ENCODE results near the gene ARHGEF6.

ARHGEF6 gene

DNA sequence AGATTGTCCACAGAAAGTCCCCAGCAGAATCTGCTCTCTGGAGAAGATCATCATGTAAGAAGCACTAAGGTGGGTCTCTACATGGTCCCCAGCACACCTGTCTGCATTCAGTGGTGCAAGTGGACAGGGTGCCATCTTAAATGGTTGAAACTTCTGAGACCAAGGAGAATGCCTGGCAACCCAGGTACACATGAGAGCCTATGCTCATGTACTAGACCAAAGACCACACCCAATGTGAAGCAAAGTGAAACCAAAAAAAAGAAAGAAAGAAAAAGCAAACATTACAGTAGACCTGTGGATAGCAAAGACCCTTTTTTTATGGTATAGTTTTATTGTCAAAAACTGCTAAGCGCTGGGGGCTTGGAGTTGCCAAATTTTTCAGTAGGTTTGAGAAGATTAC, 117.8 kb downstream of the ARHGEF6 start:
- Histone ChIP-seq H2BK5ac (ENCODE audit: low read depth, low read length, poor library complexity, severe bottlenecking) (no peak overlapping the region), H3K14ac (ENCODE audit: low read length in 2 of 2) (no peak overlapping the region), H3K18ac (ENCODE audit: low read depth in 1 of 2, low read length in 2 of 2) (no peak overlapping the region), H3K4ac (ENCODE audit: low read depth in 1 of 2, low read length in 2 of 2) (no peak overlapping the region), H2BK12ac (ENCODE audit: low read length in 2 of 2) (no peak overlapping the region), H4K8ac (ENCODE audit: low read length) (no peak overlapping the region), H3K4me2 (ENCODE audit: low read length, poor library complexity, severe bottlenecking) (no peak overlapping the region), H2BK120ac (ENCODE audit: low read depth, low read length) (no peak overlapping the region), H4K91ac (ENCODE audit: low read length) (no peak overlapping the region), H3K27me3 (ENCODE audit: control insufficient read depth in 1 of 2, insufficient read depth in 1 of 2, low read length in 2 of 2) (peaks cover 0 to 11% of the 10 kb centered on the region in 2 experiments), H2AFZ (ENCODE audit: low read depth, low read length) (no peak overlapping the region), H2AK5ac (ENCODE audit: low read length, severe bottlenecking) (no peak overlapping the region), H3K4me3 (ENCODE audit: insufficient read depth in 1 of 2, low read depth in 1 of 2, low read length in 2 of 2) (no peak overlapping the region), H3K36me3 (ENCODE audit: control insufficient read depth in 1 of 2, insufficient read depth in 2 of 2, low read depth in 1 of 2, low read length in 2 of 2) (peaks cover 0 to 21% of the 10 kb centered on the region in 2 experiments), H3K9me3 (ENCODE audit: control insufficient read depth, low read length) (peaks cover 19% of the 10 kb centered on the region), H3K9ac (ENCODE audit: low read length) (no peak overlapping the region), H3K27ac (ENCODE audit: low read length, poor library complexity, severe bottlenecking) (no peak overlapping the region), H2BK15ac (ENCODE audit: low read depth, poor library complexity, severe bottlenecking) (no peak overlapping the region), H3K4me1 (ENCODE audit: control insufficient read depth, insufficient read depth, low read depth, low read length) (no peaks in the 10 kb centered on the region), H3K23ac (ENCODE audit: low read length in 2 of 2) (no peak overlapping the region), H3K79me1 (replicated peaks; ENCODE audit: low read length, poor library complexity, severe bottlenecking) (no peaks in the 10 kb centered on the region)
- WGBS = no CpG with 5 or more reads among the region's 1 CpG
- DNase-seq = no peak

DNA sequence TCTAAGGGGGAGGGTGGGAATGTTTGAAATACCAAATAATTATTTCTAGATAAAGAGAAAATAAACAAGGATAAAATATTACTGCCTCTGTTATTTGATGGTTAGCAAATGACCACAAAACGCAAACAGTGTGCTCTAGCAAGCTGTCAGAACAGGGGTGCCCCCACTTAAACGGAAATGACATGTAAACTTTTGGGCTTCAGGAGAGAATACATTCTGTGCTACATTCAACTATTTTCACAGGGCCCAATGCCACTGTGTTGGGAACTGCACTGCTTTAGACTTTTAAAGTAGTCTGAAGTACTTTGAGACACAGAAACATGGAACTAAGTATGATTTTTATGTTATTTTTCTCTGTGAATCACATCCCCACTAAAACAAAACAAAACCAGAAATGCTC, 118.6 kb downstream of the ARHGEF6 start:
- H2BK120ac ChIP-seq (ENCODE audit: low read depth, low read length) = no peak overlapping the region
- H3K23ac ChIP-seq (ENCODE audit: low read length in 2 of 2) = no peak overlapping the region
- no peaks in the 10 kb centered on the region for H3K4me1 ChIP-seq (ENCODE audit: control insufficient read depth, insufficient read depth, low read depth, low read length)
- H3K27ac ChIP-seq (ENCODE audit: low read length, poor library complexity, severe bottlenecking) = no peak overlapping the region
- H3K9ac ChIP-seq (ENCODE audit: low read length) = no peak overlapping the region
- no peak overlapping the region for H2AFZ ChIP-seq (ENCODE audit: low read depth, low read length)
- H3K79me1 ChIP-seq (replicated peaks; ENCODE audit: low read length, poor library complexity, severe bottlenecking) = no peaks in the 10 kb centered on the region
- WGBS = 56% methylated on average over 2 of the region's 2 CpGs
- H3K14ac ChIP-seq (ENCODE audit: low read length in 2 of 2) = no peak overlapping the region
- no peak overlapping the region for H3K4ac ChIP-seq (ENCODE audit: low read depth in 1 of 2, low read length in 2 of 2)
- peak; percentile 0 for DNase-seq
- no peak overlapping the region for H3K18ac ChIP-seq (ENCODE audit: low read depth in 1 of 2, low read length in 2 of 2)
- H2BK5ac ChIP-seq (ENCODE audit: low read depth, low read length, poor library complexity, severe bottlenecking) = no peak overlapping the region
- H3K27me3 ChIP-seq (ENCODE audit: control insufficient read depth in 1 of 2, insufficient read depth in 1 of 2, low read length in 2 of 2) = peaks cover 0 to 17% of the 10 kb centered on the region in 2 experiments
- peaks cover 0 to 14% of the 10 kb centered on the region in 2 experiments for H3K36me3 ChIP-seq (ENCODE audit: control insufficient read depth in 1 of 2, insufficient read depth in 2 of 2, low read depth in 1 of 2, low read length in 2 of 2)
- no peak overlapping the region for H4K91ac ChIP-seq (ENCODE audit: low read length)
- no peak overlapping the region for H3K4me3 ChIP-seq (ENCODE audit: insufficient read depth in 1 of 2, low read depth in 1 of 2, low read length in 2 of 2)
- no peak overlapping the region for H3K4me2 ChIP-seq (ENCODE audit: low read length, poor library complexity, severe bottlenecking)
- no peak overlapping the region for H2BK15ac ChIP-seq (ENCODE audit: low read depth, poor library complexity, severe bottlenecking)
- no peak overlapping the region for H2AK5ac ChIP-seq (ENCODE audit: low read length, severe bottlenecking)
- no peak overlapping the region for H4K8ac ChIP-seq (ENCODE audit: low read length)
- H3K9me3 ChIP-seq (ENCODE audit: control insufficient read depth, low read length) = peaks cover 19% of the 10 kb centered on the region
- no peak overlapping the region for H2BK12ac ChIP-seq (ENCODE audit: low read length in 2 of 2)

DNA sequence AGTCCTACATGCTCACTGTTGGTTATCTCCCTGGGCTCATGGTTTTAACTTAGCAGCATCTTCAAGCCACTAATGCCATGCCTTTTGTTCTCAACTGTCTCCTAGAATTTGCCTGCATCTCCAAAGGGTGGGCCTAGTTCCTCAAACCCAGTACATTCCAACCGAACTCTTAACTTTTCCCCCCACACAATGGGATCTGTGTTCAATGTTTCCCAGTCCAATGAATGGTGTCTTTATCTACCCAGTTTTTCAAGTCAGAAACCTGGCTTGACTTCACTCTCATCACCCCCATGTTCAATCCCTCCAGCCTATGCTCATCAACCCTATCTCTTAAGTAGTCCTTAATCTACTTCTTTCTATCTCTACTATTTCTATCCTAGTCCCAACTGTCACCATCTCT, 119.8 kb downstream of the ARHGEF6 start:
- Histone ChIP-seq H2BK12ac (ENCODE audit: low read length in 2 of 2) (no peak overlapping the region), H3K9ac (ENCODE audit: low read length) (no peak overlapping the region), H3K14ac (ENCODE audit: low read length in 2 of 2) (no peak overlapping the region), H4K8ac (ENCODE audit: low read length) (no peak overlapping the region), H2AK5ac (ENCODE audit: low read length, severe bottlenecking) (no peak overlapping the region), H2AFZ (ENCODE audit: low read depth, low read length) (no peak overlapping the region), H3K4ac (ENCODE audit: low read depth in 1 of 2, low read length in 2 of 2) (no peak overlapping the region), H2BK5ac (ENCODE audit: low read depth, low read length, poor library complexity, severe bottlenecking) (no peak overlapping the region), H3K36me3 (ENCODE audit: control insufficient read depth in 1 of 2, insufficient read depth in 2 of 2, low read depth in 1 of 2, low read length in 2 of 2) (peaks cover 0 to 7% of the 10 kb centered on the region in 2 experiments), H3K18ac (ENCODE audit: low read depth in 1 of 2, low read length in 2 of 2) (no peak overlapping the region), H3K4me2 (ENCODE audit: low read length, poor library complexity, severe bottlenecking) (no peak overlapping the region), H3K23ac (ENCODE audit: low read length in 2 of 2) (no peak overlapping the region), H3K9me3 (ENCODE audit: control insufficient read depth, low read length) (peaks cover 19% of the 10 kb centered on the region), H3K4me3 (ENCODE audit: insufficient read depth in 1 of 2, low read depth in 1 of 2, low read length in 2 of 2) (no peak overlapping the region), H3K27ac (ENCODE audit: low read length, poor library complexity, severe bottlenecking) (no peak overlapping the region), H3K4me1 (ENCODE audit: control insufficient read depth, insufficient read depth, low read depth, low read length) (no peaks in the 10 kb centered on the region), H2BK15ac (ENCODE audit: low read depth, poor library complexity, severe bottlenecking) (no peak overlapping the region), H2BK120ac (ENCODE audit: low read depth, low read length) (no peak overlapping the region), H3K79me1 (replicated peaks; ENCODE audit: low read length, poor library complexity, severe bottlenecking) (no peaks in the 10 kb centered on the region), H4K91ac (ENCODE audit: low read length) (no peak overlapping the region), H3K27me3 (ENCODE audit: control insufficient read depth in 1 of 2, insufficient read depth in 1 of 2, low read length in 2 of 2) (peaks cover 0 to 21% of the 10 kb centered on the region in 2 experiments)
- no peak for DNase-seq
- 79% methylated on average over 1 of the region's 1 CpG for WGBS

DNA sequence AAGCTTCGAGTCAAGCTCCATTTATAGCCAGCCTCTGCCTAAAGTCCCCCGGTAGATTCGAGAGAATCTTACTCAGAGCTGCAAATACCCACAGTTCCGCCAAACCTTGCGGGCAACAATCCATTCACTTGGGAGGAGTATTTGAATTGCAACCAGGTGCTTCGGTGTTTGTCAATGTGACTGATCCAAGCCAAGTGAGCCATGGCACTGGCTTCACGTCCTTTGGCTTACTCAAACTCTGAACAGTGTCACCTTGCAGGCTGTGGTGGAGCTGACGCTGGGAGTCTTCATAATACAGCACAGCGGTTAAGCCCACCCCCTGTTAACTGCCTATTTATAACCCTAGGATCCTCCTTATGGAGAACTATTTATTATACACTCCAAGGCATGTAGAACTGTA, 121.6 kb downstream of the ARHGEF6 start:
- Histone ChIP-seq H3K4me2 (ENCODE audit: low read length, poor library complexity, severe bottlenecking) (no peak overlapping the region), H4K8ac (ENCODE audit: low read length) (no peak overlapping the region), H3K14ac (ENCODE audit: low read length in 2 of 2) (no peak overlapping the region), H3K27me3 (ENCODE audit: control insufficient read depth in 1 of 2, insufficient read depth in 1 of 2, low read length in 2 of 2) (peaks cover 0 to 21% of the 10 kb centered on the region in 2 experiments), H2BK5ac (ENCODE audit: low read depth, low read length, poor library complexity, severe bottlenecking) (no peak overlapping the region), H3K36me3 (ENCODE audit: control insufficient read depth in 1 of 2, insufficient read depth in 2 of 2, low read depth in 1 of 2, low read length in 2 of 2) (peaks cover 0 to under 1% of the 10 kb centered on the region in 2 experiments), H3K4ac (ENCODE audit: low read depth in 1 of 2, low read length in 2 of 2) (no peak overlapping the region), H4K91ac (ENCODE audit: low read length) (no peak overlapping the region), H2BK15ac (ENCODE audit: low read depth, poor library complexity, severe bottlenecking) (no peak overlapping the region), H3K9me3 (ENCODE audit: control insufficient read depth, low read length) (peaks cover 6% of the 10 kb centered on the region), H3K4me3 (ENCODE audit: insufficient read depth in 1 of 2, low read depth in 1 of 2, low read length in 2 of 2) (no peak overlapping the region), H2AFZ (ENCODE audit: low read depth, low read length) (no peak overlapping the region), H3K23ac (ENCODE audit: low read length in 2 of 2) (no peak overlapping the region), H3K27ac (ENCODE audit: low read length, poor library complexity, severe bottlenecking) (no peak overlapping the region), H2BK120ac (ENCODE audit: low read depth, low read length) (no peak overlapping the region), H3K79me1 (replicated peaks; ENCODE audit: low read length, poor library complexity, severe bottlenecking) (no peaks in the 10 kb centered on the region), H3K4me1 (ENCODE audit: control insufficient read depth, insufficient read depth, low read depth, low read length) (no peaks in the 10 kb centered on the region), H3K9ac (ENCODE audit: low read length) (no peak overlapping the region), H2BK12ac (ENCODE audit: low read length in 2 of 2) (no peak overlapping the region), H2AK5ac (ENCODE audit: low read length, severe bottlenecking) (no peak overlapping the region), H3K18ac (ENCODE audit: low read depth in 1 of 2, low read length in 2 of 2) (no peak overlapping the region)
- DNase-seq = no peak
- 96% methylated on average over 7 of the region's 9 CpGs for WGBS

Data from mesenchymal stem cell (in vitro differentiated cells and primary cell).